Brain pericyte (primary cell): ENCODE results near the gene CLIC4.
"Not testable (repeated sequence)": the region's sequence is repeated elsewhere in the genome, so short reads cannot be mapped to it uniquely, and the experiment has no call there.

Source experiments
- DNase-seq: peaks from one replicate; pipeline ENCODE4 v3.0.0-alpha.2; 2012; ENCODE audit warnings: low read depth, low spot score

Gene CLIC4

GRCh38 chr1:24744911-24745710 is at the start of gene CLIC4:
Gene CLIC4, plus strand, starts transcription at chr1:24745447. Its CDS starts 107 bp downstream, at chr1:24745554.
- peak; percentile 97 for DNase-seq

- DNase-seq, result no peak
These were observed 49.0 kb upstream of the CLIC4 start for GRCh38 chr1:24696041-24696755.

GRCh38 chr1:24696756-24697330 is 48.4 kb upstream of the CLIC4 start:
- no peak for DNase-seq

GRCh38 chr1:24697453-24698001 is 47.7 kb upstream of the CLIC4 start:
- DNase-seq, result not testable (repeated sequence)

GRCh38 chr1:24698326-24698725 is 46.9 kb upstream of the CLIC4 start:
- not testable (repeated sequence) for DNase-seq

GRCh38 chr1:24699628-24700027 is 45.6 kb upstream of the CLIC4 start:
- no peak for DNase-seq

GRCh38 chr1:24702511-24703293 is 42.5 kb upstream of the CLIC4 start:
- DNase-seq, result peak; percentile 21

- DNase-seq, result no peak
These were observed 40.6 kb upstream of the CLIC4 start for GRCh38 chr1:24704411-24705259.

- DNase-seq, result peak; percentile 81
These were observed 39.8 kb upstream of the CLIC4 start for GRCh38 chr1:24705260-24706073.

- DNase-seq, result not testable (repeated sequence)
These were observed 39.2 kb upstream of the CLIC4 start for GRCh38 chr1:24706074-24706389.

GRCh38 chr1:24707687-24708086 is 37.6 kb upstream of the CLIC4 start:
- DNase-seq, result no peak

- DNase-seq, result no peak
These were observed 36.3 kb upstream of the CLIC4 start for GRCh38 chr1:24708938-24709337.

- no peak for DNase-seq
These were observed 35.3 kb upstream of the CLIC4 start for GRCh38 chr1:24709791-24710441.

GRCh38 chr1:24711329-24711728 is 33.9 kb upstream of the CLIC4 start:
- no peak for DNase-seq

GRCh38 chr1:24713176-24713575 is 32.1 kb upstream of the CLIC4 start:
- no peak for DNase-seq

- DNase-seq, result no peak
These were observed 31.5 kb upstream of the CLIC4 start for GRCh38 chr1:24713736-24714135.

- no peak for DNase-seq
These were observed 30.3 kb upstream of the CLIC4 start for GRCh38 chr1:24714859-24715520.

GRCh38 chr1:24715658-24716057 is 29.6 kb upstream of the CLIC4 start:
- DNase-seq, result no peak
